ENCODE measurements around the gene SLC36A2. TPM values are rescaled to one million over a fixed set of nuclear protein-coding genes. Genes with fewer than 3 reads are reported as not detected.

SLC36A2 gene
- total RNA-seq (ENCODE audit: low replicate concordance) = not detected in 2 replicates

DNA sequence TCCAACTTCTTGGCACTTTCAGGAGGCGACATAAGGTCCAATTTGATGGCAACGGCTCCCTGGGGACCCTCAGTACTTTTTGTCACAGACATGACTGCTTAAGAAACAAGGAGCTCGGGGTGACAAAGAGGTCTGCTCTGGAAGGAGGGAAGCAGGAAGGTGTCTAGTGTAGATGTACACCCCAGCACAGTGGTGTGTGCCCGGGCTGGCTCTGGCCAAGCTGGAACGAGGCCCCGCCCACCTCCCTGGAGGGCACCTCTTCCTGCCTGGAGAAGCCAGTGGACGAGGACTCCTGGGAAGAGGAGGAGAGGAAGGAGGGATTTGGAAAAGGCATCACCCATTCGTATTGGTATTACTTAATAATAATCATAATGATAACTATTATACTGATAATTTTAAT is at the start of gene SLC36A2:
TSS of gene SLC36A2 (minus strand) at position 191 of the 400 bp plus-strand sequence. CDS start at position 92, 99 bp downstream.
- DNase-seq (ENCODE audit: low read depth) = no peak
- no peak within 1 kb of the TSS for H3K4me3 ChIP-seq (ENCODE audit: low read depth, low read length)
- TF ChIP-seq, protein P1, sequence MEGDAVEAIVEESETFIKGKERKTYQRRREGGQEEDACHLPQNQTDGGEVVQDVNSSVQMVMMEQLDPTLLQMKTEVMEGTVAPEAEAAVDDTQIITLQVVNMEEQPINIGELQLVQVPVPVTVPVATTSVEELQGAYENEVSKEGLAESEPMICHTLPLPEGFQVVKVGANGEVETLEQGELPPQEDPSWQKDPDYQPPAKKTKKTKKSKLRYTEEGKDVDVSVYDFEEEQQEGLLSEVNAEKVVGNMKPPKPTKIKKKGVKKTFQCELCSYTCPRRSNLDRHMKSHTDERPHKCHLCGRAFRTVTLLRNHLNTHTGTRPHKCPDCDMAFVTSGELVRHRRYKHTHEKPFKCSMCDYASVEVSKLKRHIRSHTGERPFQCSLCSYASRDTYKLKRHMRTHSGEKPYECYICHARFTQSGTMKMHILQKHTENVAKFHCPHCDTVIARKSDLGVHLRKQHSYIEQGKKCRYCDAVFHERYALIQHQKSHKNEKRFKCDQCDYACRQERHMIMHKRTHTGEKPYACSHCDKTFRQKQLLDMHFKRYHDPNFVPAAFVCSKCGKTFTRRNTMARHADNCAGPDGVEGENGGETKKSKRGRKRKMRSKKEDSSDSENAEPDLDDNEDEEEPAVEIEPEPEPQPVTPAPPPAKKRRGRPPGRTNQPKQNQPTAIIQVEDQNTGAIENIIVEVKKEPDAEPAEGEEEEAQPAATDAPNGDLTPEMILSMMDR (IDR thresholded peaks at IDR 0.05; ENCODE audit: insufficient read depth, low read length) = no peak

DNA sequence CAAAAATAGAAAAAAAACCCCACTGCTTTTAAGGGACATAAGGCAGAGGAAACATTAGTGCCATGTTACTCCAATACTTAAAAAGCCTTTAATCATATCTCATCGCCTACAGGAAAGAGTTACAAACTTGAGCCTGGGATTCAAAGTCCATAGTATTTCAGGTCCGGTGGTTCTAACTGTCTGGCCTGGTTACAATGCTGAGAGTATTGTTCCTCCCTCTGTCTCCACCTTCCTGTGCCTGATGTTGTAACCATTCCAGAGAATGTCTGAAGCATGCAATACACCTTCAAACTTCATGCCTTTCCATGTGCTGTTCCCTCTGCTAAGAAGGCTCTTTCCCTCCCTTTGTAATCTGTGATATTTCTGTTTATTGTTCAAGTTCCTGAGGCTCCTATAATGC is 41.6 kb upstream of the SLC36A2 start:
- TF ChIP-seq, protein P1 (IDR thresholded peaks at IDR 0.05; ENCODE audit: insufficient read depth, low read length) = no peak
- no peak for DNase-seq (ENCODE audit: low read depth)

DNA sequence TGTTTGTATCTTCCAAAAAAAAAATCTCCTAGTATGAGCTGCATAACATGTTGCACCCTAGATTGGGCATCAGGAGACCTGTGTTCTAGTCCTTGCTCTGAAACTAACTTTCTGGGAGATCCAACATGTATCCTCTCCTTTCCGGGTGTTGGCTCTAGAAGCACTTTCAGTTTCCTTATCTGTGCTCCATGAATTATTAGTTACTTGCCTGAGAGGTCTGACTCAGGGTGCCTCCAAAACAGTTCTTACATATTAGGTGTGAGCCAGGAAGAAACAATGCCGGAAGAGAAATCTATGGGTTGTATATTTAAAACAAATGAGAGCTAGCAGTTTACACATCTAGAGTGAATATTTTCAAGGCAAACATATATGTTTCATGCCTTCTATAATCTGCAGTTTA is 36.7 kb upstream of the SLC36A2 start:
- TF ChIP-seq, protein P1 (IDR thresholded peaks at IDR 0.05; ENCODE audit: insufficient read depth, low read length) = no peak
- peak; percentile 52 for DNase-seq (ENCODE audit: low read depth)
- H3K4me3 ChIP-seq (ENCODE audit: low read depth, low read length) = no peak overlapping the region

More for the DNA sequence above, 41.6 kb upstream of the SLC36A2 start:
- no peak overlapping the region for H3K4me3 ChIP-seq (ENCODE audit: low read depth, low read length)

DNA sequence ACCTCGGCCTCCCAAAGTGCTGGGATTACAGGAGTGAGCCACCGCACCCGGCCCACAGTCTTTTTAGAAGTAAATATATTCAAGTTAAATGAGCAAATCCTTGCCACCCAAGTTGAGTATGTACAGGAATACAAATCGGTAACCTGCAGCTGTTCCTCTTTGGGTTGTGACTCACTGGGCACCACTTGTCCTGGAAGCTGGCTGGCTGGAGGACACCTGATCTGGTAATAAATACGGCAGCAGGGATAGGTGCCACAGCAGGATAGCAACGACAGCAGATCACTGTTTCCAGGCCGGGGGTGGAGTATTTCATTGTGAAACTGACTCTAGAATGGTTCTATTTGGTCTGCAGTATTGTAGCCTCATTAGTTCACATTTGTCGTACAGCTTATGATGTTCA is 35.7 kb upstream of the SLC36A2 start:
- no peak overlapping the region for H3K4me3 ChIP-seq (ENCODE audit: low read depth, low read length)
- no peak for DNase-seq (ENCODE audit: low read depth)
- TF ChIP-seq, protein P1 (IDR thresholded peaks at IDR 0.05; ENCODE audit: insufficient read depth, low read length) = no peak

DNA sequence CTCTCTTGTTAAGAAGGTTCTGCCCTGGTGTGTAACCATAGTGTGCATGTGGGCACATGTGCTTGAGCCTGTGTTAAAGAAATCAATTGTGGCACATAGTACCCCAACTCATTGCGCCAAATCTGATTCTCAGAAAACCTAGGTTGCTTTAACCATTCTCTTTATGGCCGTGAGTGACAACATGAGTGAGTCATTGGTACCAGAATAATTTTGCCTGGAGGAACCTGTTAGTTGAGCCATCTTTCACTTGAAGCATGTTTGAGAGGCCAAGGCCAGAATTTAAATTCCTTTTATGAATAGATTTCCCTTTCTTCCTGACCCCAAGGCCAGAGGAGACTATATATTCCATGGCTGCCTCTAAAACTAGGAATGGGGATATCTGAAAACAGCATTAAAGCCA is 35.2 kb upstream of the SLC36A2 start:
- H3K4me3 ChIP-seq (ENCODE audit: low read depth, low read length) = no peak overlapping the region
- DNase-seq (ENCODE audit: low read depth) = no peak
- TF ChIP-seq, protein P1 (IDR thresholded peaks at IDR 0.05; ENCODE audit: insufficient read depth, low read length) = no peak

DNA sequence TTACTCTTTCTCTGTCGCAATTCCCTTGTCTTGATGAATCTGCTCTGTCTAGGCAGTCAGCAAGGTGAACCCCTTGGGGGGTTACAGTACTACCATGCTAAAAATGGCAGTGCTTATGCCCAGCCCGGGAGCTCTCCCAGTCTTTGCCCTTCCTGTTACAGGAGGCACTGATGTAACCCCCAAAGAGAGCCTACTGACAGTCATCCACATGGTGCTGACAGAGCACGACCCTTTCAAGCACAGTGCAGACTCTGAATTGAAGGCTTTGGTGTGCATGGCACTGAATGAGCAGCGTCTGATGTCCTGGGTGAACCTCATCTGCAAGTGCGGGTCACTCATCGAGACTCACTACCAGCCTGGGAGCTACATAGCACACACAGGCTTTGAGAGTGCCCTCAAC is 34.5 kb upstream of the SLC36A2 start:
- no peak overlapping the region for H3K4me3 ChIP-seq (ENCODE audit: low read depth, low read length)
- TF ChIP-seq, protein P1 (IDR thresholded peaks at IDR 0.05; ENCODE audit: insufficient read depth, low read length) = no peak
- no peak for DNase-seq (ENCODE audit: low read depth)

DNA sequence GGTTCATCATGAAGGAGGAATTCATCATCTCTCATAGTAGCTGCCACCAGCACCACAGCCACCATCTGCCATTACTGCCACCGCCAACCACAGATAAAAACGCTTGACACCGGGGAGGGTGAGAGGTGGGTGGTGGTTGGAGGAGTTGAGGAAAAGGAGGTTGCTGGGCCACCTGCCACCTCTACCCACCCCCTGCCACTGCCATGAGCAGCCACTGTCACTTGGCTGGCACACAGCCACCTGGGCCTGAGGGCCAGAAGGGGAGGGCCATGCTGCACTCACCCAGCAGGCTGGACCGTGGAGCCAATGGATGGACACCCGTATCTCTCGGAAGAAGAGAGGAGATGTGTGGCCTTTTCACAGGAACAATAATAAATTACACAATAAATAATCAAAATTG is 31.3 kb upstream of the SLC36A2 start:
- no peak for DNase-seq (ENCODE audit: low read depth)
- H3K4me3 ChIP-seq (ENCODE audit: low read depth, low read length) = no peak overlapping the region
- TF ChIP-seq, protein P1 (IDR thresholded peaks at IDR 0.05; ENCODE audit: insufficient read depth, low read length) = no peak
